ENCODE results near the gene L1TD1.
"Not testable (repeated sequence)": the region's sequence is repeated elsewhere in the genome, so short reads cannot be mapped to it uniquely, and the experiment has no call there.

The L1TD1 gene

DNA sequence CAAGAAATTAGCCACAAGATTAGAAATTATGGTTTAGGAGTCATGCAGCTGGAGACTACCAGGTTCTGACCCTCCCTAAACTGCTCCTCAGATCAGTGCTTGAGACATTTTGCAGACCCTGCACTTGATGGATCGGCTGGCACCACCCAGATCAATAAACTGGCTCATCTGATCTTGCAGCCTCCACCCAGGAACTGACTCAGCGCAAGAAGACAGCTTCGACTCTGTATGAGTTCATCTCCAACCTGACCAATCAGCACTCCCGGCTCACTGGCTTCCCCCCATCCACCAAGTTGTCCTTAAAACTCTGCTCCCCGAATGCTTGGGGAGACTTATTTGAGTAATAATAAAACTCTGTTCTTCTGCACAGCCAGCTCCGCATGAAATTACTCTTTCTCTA lies 40.0 kb downstream of the L1TD1 start:
- Histone ChIP-seq H3K4me1 (ENCODE audit: control extremely low read depth in 1 of 4, control insufficient read depth in 4 of 4, insufficient read depth in 4 of 4, low read length in 3 of 4) (no peaks in the 10 kb centered on the region), H3K9me3 (ENCODE audit: control extremely low read depth in 1 of 5, control insufficient read depth in 4 of 5, insufficient read depth in 2 of 5, low read depth in 1 of 5, low read length in 4 of 5) (no peaks in the 10 kb centered on the region), H3K27me3 (replicated peaks in 2 of 5; ENCODE audit: control insufficient read depth in 4 of 5, insufficient read depth in 5 of 5, low read length in 4 of 5) (no peaks in the 10 kb centered on the region), H3K4me3 (ENCODE audit: control insufficient read depth in 1 of 7, extremely low read depth in 1 of 7, insufficient read depth in 4 of 7, low read depth in 2 of 7, low read length in 6 of 7) (no peak overlapping the region), H3K36me3 (ENCODE audit: control insufficient read depth in 4 of 4, insufficient read depth in 4 of 4, low read length in 3 of 4) (no peaks in the 10 kb centered on the region), H3K27ac (ENCODE audit: insufficient read depth in 1 of 2, low read depth in 1 of 2, low read length in 2 of 2, poor library complexity in 1 of 2, severe bottlenecking in 2 of 2) (no peak overlapping the region)
- DNase-seq = no peak
- CTCF ChIA-PET = no interaction called here
- POLR2A ChIA-PET = no interaction called here
- 86% methylated on average over 2 of the region's 6 CpGs for WGBS (ENCODE audit: insufficient coverage)

DNA sequence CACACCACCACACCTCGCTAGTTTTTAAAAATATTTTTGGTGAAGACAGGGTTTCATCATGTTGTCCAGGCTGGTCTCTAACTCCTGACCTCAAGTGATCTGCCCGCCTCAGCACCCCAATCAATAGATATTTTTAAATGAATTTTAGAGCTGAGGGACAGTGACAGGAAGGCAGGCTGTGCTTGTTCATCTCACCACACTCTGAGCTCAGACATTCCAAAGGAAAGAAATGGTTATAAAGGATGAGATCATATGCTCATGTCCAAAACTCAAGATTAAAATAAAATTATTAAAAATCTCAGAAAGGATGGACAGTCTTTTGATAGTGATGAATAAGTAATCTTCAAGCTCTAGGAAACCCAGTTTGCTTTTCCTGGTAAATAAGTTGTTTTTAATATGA lies 40.9 kb downstream of the L1TD1 start:
- POLR2A ChIA-PET = no interaction called here
- no peaks in the 10 kb centered on the region for H3K4me1 ChIP-seq (ENCODE audit: control extremely low read depth in 1 of 4, control insufficient read depth in 4 of 4, insufficient read depth in 4 of 4, low read length in 3 of 4)
- CTCF ChIA-PET = no interaction called here
- WGBS (ENCODE audit: insufficient coverage) = no CpG with 5 or more reads among the region's 2 CpGs
- no peaks in the 10 kb centered on the region for H3K36me3 ChIP-seq (ENCODE audit: control insufficient read depth in 4 of 4, insufficient read depth in 4 of 4, low read length in 3 of 4)
- H3K4me3 ChIP-seq (ENCODE audit: control insufficient read depth in 1 of 7, extremely low read depth in 1 of 7, insufficient read depth in 4 of 7, low read depth in 2 of 7, low read length in 6 of 7) = no peak overlapping the region
- no peaks in the 10 kb centered on the region for H3K27me3 ChIP-seq (replicated peaks in 2 of 5; ENCODE audit: control insufficient read depth in 4 of 5, insufficient read depth in 5 of 5, low read length in 4 of 5)
- no peaks in the 10 kb centered on the region for H3K9me3 ChIP-seq (ENCODE audit: control extremely low read depth in 1 of 5, control insufficient read depth in 4 of 5, insufficient read depth in 2 of 5, low read depth in 1 of 5, low read length in 4 of 5)
- DNase-seq = no peak
- no peak overlapping the region for H3K27ac ChIP-seq (ENCODE audit: insufficient read depth in 1 of 2, low read depth in 1 of 2, low read length in 2 of 2, poor library complexity in 1 of 2, severe bottlenecking in 2 of 2)

DNA sequence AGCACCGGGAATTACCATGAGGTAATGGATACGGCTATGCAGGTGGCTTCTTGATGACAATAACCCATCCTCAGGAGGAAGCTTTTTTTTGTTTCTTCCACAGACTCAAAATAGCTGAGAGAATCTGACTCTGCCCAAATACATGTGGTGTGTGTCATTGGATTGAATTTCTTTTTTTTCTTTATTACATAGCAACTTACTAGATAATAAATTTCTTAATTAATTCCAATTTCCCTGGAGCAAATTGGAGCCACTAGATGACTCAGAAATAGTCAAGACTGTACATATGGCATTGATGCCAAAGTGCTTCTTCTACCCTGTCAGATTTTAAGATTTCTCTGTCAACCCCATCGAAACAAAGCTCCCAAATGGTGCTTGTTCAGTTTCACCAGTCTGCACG lies 42.7 kb downstream of the L1TD1 start:
- Histone ChIP-seq H3K27me3 (replicated peaks in 2 of 5; ENCODE audit: control insufficient read depth in 4 of 5, insufficient read depth in 5 of 5, low read length in 4 of 5) (no peaks in the 10 kb centered on the region), H3K4me3 (ENCODE audit: control insufficient read depth in 1 of 7, extremely low read depth in 1 of 7, insufficient read depth in 4 of 7, low read depth in 2 of 7, low read length in 6 of 7) (no peak overlapping the region), H3K27ac (ENCODE audit: insufficient read depth in 1 of 2, low read depth in 1 of 2, low read length in 2 of 2, poor library complexity in 1 of 2, severe bottlenecking in 2 of 2) (no peak overlapping the region), H3K36me3 (ENCODE audit: control insufficient read depth in 4 of 4, insufficient read depth in 4 of 4, low read length in 3 of 4) (no peaks in the 10 kb centered on the region), H3K4me1 (ENCODE audit: control extremely low read depth in 1 of 4, control insufficient read depth in 4 of 4, insufficient read depth in 4 of 4, low read length in 3 of 4) (no peaks in the 10 kb centered on the region), H3K9me3 (ENCODE audit: control extremely low read depth in 1 of 5, control insufficient read depth in 4 of 5, insufficient read depth in 2 of 5, low read depth in 1 of 5, low read length in 4 of 5) (no peaks in the 10 kb centered on the region)
- CTCF ChIA-PET = no interaction called here
- POLR2A ChIA-PET = no interaction called here
- no peak for DNase-seq
- 97% methylated on average over 4 of the region's 4 CpGs for WGBS (ENCODE audit: insufficient coverage)

DNA sequence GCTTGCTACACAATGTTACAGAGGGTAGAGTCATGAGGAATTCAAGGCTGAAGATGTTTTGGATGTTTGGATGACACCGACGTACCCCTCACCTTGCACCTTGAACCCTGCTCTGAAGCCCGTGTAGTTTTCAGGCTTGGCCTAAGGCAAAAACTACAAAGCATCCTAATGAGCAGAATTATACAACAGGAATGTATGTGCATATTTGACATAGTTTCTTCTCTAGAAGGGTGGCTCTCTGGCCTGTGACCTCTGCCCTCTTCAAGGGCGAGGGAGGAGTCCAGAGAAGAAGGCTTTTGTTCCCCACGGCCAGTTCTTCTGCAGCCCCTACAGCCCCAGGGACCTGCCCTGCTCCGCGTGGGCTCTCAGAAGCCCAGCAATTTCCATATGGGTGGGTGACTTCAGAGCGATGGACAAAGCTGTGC lies 43.3 kb downstream of the L1TD1 start:
- WGBS (ENCODE audit: insufficient coverage) = 97% methylated on average over 5 of the region's 8 CpGs
- no peaks in the 10 kb centered on the region for H3K27me3 ChIP-seq (replicated peaks in 2 of 5; ENCODE audit: control insufficient read depth in 4 of 5, insufficient read depth in 5 of 5, low read length in 4 of 5)
- no peak overlapping the region for H3K27ac ChIP-seq (ENCODE audit: insufficient read depth in 1 of 2, low read depth in 1 of 2, low read length in 2 of 2, poor library complexity in 1 of 2, severe bottlenecking in 2 of 2)
- CTCF ChIA-PET = no interaction called here
- H3K36me3 ChIP-seq (ENCODE audit: control insufficient read depth in 4 of 4, insufficient read depth in 4 of 4, low read length in 3 of 4) = no peaks in the 10 kb centered on the region
- H3K9me3 ChIP-seq (ENCODE audit: control extremely low read depth in 1 of 5, control insufficient read depth in 4 of 5, insufficient read depth in 2 of 5, low read depth in 1 of 5, low read length in 4 of 5) = no peaks in the 10 kb centered on the region
- no peak overlapping the region for H3K4me3 ChIP-seq (ENCODE audit: control insufficient read depth in 1 of 7, extremely low read depth in 1 of 7, insufficient read depth in 4 of 7, low read depth in 2 of 7, low read length in 6 of 7)
- DNase-seq = no peak
- POLR2A ChIA-PET = no interaction called here
- H3K4me1 ChIP-seq (ENCODE audit: control extremely low read depth in 1 of 4, control insufficient read depth in 4 of 4, insufficient read depth in 4 of 4, low read length in 3 of 4) = no peaks in the 10 kb centered on the region

DNA sequence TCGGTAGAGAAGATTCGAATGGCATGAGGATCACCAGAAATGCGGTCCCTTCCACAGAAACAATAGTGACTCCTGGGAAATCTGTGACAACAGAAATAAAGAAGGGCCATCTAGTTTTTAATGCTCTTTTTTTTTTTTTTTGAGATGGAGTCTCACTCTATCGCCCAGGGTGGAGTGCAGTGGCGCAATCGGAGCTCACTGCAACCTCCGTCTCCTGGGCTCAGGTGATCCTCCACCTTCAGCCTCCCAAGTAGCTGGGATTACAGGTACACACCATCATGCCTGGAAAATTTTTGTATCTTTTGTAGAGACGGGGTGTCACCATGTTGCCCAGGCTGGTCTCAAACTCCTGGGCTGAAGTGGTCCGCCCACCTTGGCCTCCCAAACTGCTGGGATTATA lies 43.9 kb downstream of the L1TD1 start:
- WGBS (ENCODE audit: insufficient coverage) = 98% methylated on average over 6 of the region's 9 CpGs
- POLR2A ChIA-PET = no interaction called here
- no peak for DNase-seq
- Histone ChIP-seq H3K27ac (ENCODE audit: insufficient read depth in 1 of 2, low read depth in 1 of 2, low read length in 2 of 2, poor library complexity in 1 of 2, severe bottlenecking in 2 of 2) (no peak overlapping the region), H3K36me3 (ENCODE audit: control insufficient read depth in 4 of 4, insufficient read depth in 4 of 4, low read length in 3 of 4) (no peaks in the 10 kb centered on the region), H3K9me3 (ENCODE audit: control extremely low read depth in 1 of 5, control insufficient read depth in 4 of 5, insufficient read depth in 2 of 5, low read depth in 1 of 5, low read length in 4 of 5) (no peaks in the 10 kb centered on the region), H3K4me1 (ENCODE audit: control extremely low read depth in 1 of 4, control insufficient read depth in 4 of 4, insufficient read depth in 4 of 4, low read length in 3 of 4) (no peaks in the 10 kb centered on the region), H3K4me3 (ENCODE audit: control insufficient read depth in 1 of 7, extremely low read depth in 1 of 7, insufficient read depth in 4 of 7, low read depth in 2 of 7, low read length in 6 of 7) (no peak overlapping the region), H3K27me3 (replicated peaks in 2 of 5; ENCODE audit: control insufficient read depth in 4 of 5, insufficient read depth in 5 of 5, low read length in 4 of 5) (no peaks in the 10 kb centered on the region)
- CTCF ChIA-PET = no interaction called here

DNA sequence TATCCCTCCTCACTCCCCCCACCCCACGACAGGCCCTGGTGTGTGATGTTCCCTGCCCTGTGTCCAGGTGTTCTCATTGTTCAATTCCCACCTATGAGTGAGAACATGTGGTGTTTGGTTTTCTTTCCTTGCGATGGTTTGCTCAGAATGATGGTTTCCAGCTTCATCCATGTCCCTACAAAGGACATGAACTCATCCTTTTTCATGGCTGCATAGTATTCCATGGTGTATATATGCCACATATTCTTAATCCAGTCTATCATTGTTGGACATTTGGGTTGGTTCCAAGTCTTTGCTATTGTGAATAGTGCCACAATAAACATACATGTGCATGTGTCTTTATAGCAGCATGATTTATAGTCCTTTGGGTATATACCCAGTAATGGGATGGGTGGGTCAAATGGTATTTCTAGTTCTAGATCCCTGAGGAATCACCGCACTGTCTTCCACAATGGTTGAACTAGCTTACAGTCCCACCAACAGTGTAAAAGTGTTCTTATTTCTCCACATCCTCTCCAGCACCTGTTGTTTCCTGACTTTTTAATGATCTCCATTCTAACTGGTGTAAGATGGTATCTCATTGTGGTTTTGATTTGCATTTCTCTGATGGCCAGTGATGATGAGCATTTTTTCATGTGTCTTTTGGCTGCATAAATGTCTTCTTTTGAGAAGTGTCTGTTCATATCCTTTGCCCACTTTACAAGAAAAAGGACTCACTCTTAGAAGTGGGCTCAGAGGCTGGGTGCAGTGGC lies 45.2 kb downstream of the L1TD1 start:
- DNase-seq; H3K27ac ChIP-seq (ENCODE audit: insufficient read depth in 1 of 2, low read depth in 1 of 2, low read length in 2 of 2, poor library complexity in 1 of 2, severe bottlenecking in 2 of 2); POLR2A ChIA-PET; H3K36me3 ChIP-seq (ENCODE audit: control insufficient read depth in 4 of 4, insufficient read depth in 4 of 4, low read length in 3 of 4); H3K9me3 ChIP-seq (ENCODE audit: control extremely low read depth in 1 of 5, control insufficient read depth in 4 of 5, insufficient read depth in 2 of 5, low read depth in 1 of 5, low read length in 4 of 5); H3K4me1 ChIP-seq (ENCODE audit: control extremely low read depth in 1 of 4, control insufficient read depth in 4 of 4, insufficient read depth in 4 of 4, low read length in 3 of 4); H3K27me3 ChIP-seq (replicated peaks in 2 of 5; ENCODE audit: control insufficient read depth in 4 of 5, insufficient read depth in 5 of 5, low read length in 4 of 5); CTCF ChIA-PET; H3K4me3 ChIP-seq (ENCODE audit: control insufficient read depth in 1 of 7, extremely low read depth in 1 of 7, insufficient read depth in 4 of 7, low read depth in 2 of 7, low read length in 6 of 7): not testable (repeated sequence)
- WGBS (ENCODE audit: insufficient coverage) = no CpG with 5 or more reads among the region's 3 CpGs

DNA sequence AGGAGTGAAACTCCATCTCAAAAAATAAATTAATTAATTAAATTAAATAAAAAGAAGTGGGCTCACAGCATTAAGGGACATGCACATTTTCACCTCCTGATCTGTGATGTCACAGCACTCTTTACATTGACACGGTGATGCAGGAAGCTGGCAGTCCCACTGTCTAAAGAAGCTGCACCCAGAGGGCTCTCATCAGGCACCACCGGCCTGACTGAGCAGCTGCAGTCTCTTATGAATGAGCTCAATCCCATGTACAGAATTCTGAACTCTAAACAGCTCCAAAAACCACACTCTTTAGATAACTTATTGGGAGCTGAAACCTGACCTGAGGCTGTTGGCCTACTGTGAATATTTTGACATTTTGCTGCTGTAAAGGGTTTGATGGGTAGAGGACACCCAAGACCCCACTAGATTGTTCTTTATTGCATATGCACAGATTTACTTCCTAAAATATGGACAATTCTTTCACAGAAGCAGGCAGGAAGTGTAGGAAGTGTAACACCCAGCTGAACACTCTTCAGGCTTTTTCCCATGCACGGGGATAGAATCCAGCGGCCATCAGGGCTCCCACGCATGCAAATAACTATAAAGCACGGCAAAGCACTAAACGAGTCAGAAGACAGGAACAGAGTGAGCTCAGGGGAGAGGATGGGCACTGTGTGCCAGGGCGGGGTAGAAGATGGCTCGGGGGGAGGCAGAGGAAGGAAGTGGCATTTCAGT lies 46.2 kb downstream of the L1TD1 start:
- Histone ChIP-seq H3K27me3 (replicated peaks in 2 of 5; ENCODE audit: control insufficient read depth in 4 of 5, insufficient read depth in 5 of 5, low read length in 4 of 5) (no peaks in the 10 kb centered on the region), H3K4me3 (ENCODE audit: control insufficient read depth in 1 of 7, extremely low read depth in 1 of 7, insufficient read depth in 4 of 7, low read depth in 2 of 7, low read length in 6 of 7) (no peak overlapping the region), H3K9me3 (ENCODE audit: control extremely low read depth in 1 of 5, control insufficient read depth in 4 of 5, insufficient read depth in 2 of 5, low read depth in 1 of 5, low read length in 4 of 5) (peaks cover 0 to 4% (median 0%) of the 10 kb centered on the region in 5 experiments), H3K36me3 (ENCODE audit: control insufficient read depth in 4 of 4, insufficient read depth in 4 of 4, low read length in 3 of 4) (no peaks in the 10 kb centered on the region), H3K4me1 (ENCODE audit: control extremely low read depth in 1 of 4, control insufficient read depth in 4 of 4, insufficient read depth in 4 of 4, low read length in 3 of 4) (no peaks in the 10 kb centered on the region), H3K27ac (ENCODE audit: insufficient read depth in 1 of 2, low read depth in 1 of 2, low read length in 2 of 2, poor library complexity in 1 of 2, severe bottlenecking in 2 of 2) (no peak overlapping the region)
- DNase-seq = no peak
- ChIA-PET CTCF (interaction anchor here (0.6 kb wide), 1 partner anchor 142 kb away, joined by 3 read pairs; no protein-coding TSS in a partner anchor), POLR2A (no interaction called here)
- WGBS (ENCODE audit: insufficient coverage) = 87% methylated on average over 8 of the region's 9 CpGs
